Measurements from ENCODE around the gene KMO.
A peak's percentile ranks its signal among the peaks of the same experiment; 100 is the strongest.

Gene KMO

DNA sequence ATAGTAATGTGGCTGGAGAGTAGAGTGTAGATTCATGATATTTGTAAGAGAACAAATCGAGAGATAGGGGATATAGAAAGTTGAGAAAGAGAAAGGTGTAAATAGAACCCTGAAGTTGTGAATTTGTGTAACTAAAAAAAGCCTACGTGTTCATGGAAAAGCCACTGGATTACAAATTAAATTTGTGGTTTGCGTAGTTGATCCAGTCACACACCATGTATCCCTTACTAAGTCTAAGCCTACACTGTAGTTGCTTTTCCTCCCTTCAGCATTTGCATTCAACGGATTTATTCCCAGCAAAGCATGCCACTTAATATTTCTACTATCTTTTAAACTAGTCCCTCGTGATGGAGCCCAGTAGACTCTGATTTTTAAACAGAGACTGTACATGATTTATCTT is 24.9 kb downstream of the KMO start:
- DNase-seq (ENCODE audit: low read depth), result no peak
- TF ChIP-seq, protein P1, sequence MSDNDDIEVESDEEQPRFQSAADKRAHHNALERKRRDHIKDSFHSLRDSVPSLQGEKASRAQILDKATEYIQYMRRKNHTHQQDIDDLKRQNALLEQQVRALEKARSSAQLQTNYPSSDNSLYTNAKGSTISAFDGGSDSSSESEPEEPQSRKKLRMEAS (IDR thresholded peaks at IDR 0.05; ENCODE audit: low read depth, low read length), result no peak
- TF ChIP-seq MYC (IDR thresholded peaks at IDR 0.05; ENCODE audit: low read depth, low read length) (no peak), POLR2A (IDR thresholded peaks at IDR 0.05; ENCODE audit: extremely low read depth, insufficient read length) (no peak)
- TF ChIP-seq, protein P2, sequence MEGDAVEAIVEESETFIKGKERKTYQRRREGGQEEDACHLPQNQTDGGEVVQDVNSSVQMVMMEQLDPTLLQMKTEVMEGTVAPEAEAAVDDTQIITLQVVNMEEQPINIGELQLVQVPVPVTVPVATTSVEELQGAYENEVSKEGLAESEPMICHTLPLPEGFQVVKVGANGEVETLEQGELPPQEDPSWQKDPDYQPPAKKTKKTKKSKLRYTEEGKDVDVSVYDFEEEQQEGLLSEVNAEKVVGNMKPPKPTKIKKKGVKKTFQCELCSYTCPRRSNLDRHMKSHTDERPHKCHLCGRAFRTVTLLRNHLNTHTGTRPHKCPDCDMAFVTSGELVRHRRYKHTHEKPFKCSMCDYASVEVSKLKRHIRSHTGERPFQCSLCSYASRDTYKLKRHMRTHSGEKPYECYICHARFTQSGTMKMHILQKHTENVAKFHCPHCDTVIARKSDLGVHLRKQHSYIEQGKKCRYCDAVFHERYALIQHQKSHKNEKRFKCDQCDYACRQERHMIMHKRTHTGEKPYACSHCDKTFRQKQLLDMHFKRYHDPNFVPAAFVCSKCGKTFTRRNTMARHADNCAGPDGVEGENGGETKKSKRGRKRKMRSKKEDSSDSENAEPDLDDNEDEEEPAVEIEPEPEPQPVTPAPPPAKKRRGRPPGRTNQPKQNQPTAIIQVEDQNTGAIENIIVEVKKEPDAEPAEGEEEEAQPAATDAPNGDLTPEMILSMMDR (IDR thresholded peaks at IDR 0.05; ENCODE audit: low read depth, low read length), result no peak
- H3K4me3 ChIP-seq (ENCODE audit: low read depth, low read length), result no peak overlapping the region

DNA sequence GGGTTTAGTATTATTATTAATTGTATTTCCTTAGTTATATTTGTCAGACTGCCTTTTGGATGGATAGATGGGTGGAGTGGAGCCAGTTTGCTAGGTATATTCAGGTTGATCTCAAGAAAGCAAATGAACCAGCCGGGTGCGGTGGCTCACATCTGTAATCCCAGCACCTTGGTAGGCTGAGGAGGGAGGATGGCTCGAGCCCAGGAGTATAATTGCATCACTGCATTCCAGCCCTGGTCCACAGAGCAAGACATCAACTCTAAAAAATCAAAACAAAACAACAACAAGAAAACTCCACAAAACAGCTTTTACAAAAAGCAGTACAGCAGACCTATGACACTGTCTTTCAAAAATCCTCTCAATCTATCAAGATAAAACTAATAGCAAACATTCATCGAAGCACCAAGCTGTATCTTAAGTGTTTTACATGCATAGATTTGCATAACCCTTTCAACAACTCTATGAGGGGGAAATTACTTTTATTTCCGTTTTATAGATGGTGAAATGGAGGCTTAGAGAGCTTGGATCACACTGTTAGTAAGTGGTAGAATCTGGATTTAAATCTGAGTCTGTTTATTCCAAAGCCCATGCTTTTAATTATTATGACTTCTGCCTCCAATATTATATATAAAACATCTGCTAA is 25.5 kb downstream of the KMO start:
- TF ChIP-seq, protein P1 (IDR thresholded peaks at IDR 0.05; ENCODE audit: low read depth, low read length), result no peak
- TF ChIP-seq POLR2A (IDR thresholded peaks at IDR 0.05; ENCODE audit: extremely low read depth, insufficient read length) (no peak), MYC (IDR thresholded peaks at IDR 0.05; ENCODE audit: low read depth, low read length) (no peak)
- TF ChIP-seq, protein P2 (IDR thresholded peaks at IDR 0.05; ENCODE audit: low read depth, low read length), result no peak
- no peak for DNase-seq (ENCODE audit: low read depth)

DNA sequence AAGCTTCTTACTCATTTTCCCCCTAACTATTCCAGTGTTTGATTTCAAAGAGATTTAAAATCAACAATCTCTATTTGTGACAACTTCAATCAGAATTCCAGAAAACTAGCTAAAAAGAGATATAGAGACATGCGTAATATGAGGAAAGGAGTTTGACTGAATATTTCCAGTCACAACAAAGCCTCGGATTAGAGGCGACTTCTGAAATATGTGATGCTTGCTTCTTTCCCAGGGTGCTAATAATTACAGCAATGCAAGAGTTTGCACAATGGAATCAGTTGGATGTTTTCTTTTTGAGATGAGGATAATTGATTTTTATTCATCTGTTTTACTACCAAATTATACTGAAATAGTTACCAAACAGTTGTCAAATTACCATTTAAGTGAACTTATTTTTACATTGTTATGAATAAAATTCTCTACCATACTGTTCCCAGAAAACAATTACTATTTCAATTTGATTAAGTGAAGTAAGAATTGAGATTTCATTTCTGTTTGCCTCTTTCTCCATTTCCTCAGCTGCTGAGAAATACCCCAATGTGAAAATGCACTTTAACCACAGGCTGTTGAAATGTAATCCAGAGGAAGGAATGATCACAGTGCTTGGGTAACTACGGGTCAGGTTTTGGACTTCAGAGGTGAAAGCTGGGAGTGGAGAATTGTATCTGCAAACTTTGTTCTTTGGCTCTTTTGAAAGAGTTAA is 28.1 kb downstream of the KMO start:
- peak; percentile 55 for DNase-seq (ENCODE audit: low read depth)
- H3K4me3 ChIP-seq (ENCODE audit: low read depth, low read length), result no peak overlapping the region
- TF ChIP-seq, protein P2 (IDR thresholded peaks at IDR 0.05; ENCODE audit: low read depth, low read length), result no peak
- TF ChIP-seq, protein P1 (IDR thresholded peaks at IDR 0.05; ENCODE audit: low read depth, low read length), result no peak
- TF ChIP-seq MYC (IDR thresholded peaks at IDR 0.05; ENCODE audit: low read depth, low read length) (no peak), POLR2A (IDR thresholded peaks at IDR 0.05; ENCODE audit: extremely low read depth, insufficient read length) (no peak)

More for the DNA sequence above, 25.5 kb downstream of the KMO start:
- H3K4me3 ChIP-seq (ENCODE audit: low read depth, low read length), result no peak overlapping the region

DNA sequence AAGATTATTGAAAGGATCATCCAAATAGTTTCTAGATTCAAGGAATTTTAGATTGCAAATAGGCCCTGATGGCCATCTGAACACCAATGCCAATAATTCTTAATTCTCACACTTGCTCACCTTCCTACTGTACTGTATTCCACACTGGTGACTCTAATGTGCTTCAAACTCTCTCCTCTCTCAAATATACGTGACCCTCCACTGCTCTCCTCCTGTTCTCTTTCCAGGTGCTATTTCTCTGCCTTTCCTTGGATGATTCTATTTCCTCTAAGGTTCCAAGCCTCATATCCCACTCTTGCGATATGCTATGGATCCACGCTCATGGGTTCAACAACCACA is 28.6 kb downstream of the KMO start:
- TF ChIP-seq MYC (IDR thresholded peaks at IDR 0.05; ENCODE audit: low read depth, low read length), result no peak
- TF ChIP-seq, protein P1 (IDR thresholded peaks at IDR 0.05; ENCODE audit: low read depth, low read length), result no peak
- TF ChIP-seq, protein P2 (IDR thresholded peaks at IDR 0.05; ENCODE audit: low read depth, low read length), result no peak
- TF ChIP-seq POLR2A (IDR thresholded peaks at IDR 0.05; ENCODE audit: extremely low read depth, insufficient read length), result no peak
- H3K4me3 ChIP-seq (ENCODE audit: low read depth, low read length), result no peak overlapping the region
- no peak for DNase-seq (ENCODE audit: low read depth)

DNA sequence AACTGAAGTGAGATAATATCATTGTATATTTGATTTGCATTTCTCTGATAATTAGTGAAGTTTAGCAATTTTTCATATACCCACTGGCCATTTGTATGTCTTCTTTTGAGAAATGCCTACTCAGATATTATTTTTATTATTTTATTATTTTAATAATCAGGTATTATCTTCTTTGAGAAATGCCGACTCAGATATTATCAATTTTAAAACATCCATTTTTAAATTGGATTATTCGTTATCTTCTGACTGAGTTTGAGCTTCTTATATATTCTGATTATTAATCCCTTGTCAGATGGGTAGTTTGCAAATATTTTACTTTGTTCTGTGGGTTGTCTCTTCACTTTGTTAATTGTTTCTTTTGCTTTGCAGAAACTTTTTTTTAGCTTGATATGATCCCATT is 37.7 kb downstream of the KMO start:
- H3K4me3 ChIP-seq (ENCODE audit: low read depth, low read length), result no peak overlapping the region
- DNase-seq (ENCODE audit: low read depth), result no peak
- TF ChIP-seq, protein P1 (IDR thresholded peaks at IDR 0.05; ENCODE audit: low read depth, low read length), result no peak
- TF ChIP-seq MYC (IDR thresholded peaks at IDR 0.05; ENCODE audit: low read depth, low read length) (no peak), POLR2A (IDR thresholded peaks at IDR 0.05; ENCODE audit: extremely low read depth, insufficient read length) (no peak)

DNA sequence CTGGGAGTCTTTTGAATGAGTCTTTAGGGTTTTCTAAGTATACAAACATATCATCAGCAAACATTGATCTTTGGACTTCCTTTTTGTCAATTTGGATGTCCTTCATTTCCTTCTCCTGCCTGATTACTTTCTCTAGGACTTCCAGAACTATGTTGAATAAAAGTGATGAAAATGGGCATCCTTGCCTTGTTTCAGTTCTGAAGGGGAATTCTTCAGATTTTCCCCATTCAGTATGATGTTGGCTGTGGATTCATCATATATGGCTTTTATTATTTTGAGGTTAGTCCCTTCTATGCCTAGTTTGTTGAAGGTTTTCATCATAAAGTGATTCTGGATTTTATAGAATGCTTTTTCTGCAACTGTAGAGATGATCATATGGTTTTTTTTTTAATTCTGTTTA is 42.0 kb downstream of the KMO start:
- TF ChIP-seq MYC (IDR thresholded peaks at IDR 0.05; ENCODE audit: low read depth, low read length), result no peak
- TF ChIP-seq, protein P2 (IDR thresholded peaks at IDR 0.05; ENCODE audit: low read depth, low read length), result no peak
- TF ChIP-seq POLR2A (IDR thresholded peaks at IDR 0.05; ENCODE audit: extremely low read depth, insufficient read length), result no peak
- TF ChIP-seq, protein P1 (IDR thresholded peaks at IDR 0.05; ENCODE audit: low read depth, low read length), result no peak
- no peak for DNase-seq (ENCODE audit: low read depth)
- H3K4me3 ChIP-seq (ENCODE audit: low read depth, low read length), result no peak overlapping the region

Data from NB4 (cell line).